Measurements from ENCODE around the gene NFATC2. TPM values are rescaled to one million over a fixed set of nuclear protein-coding genes. Genes with fewer than 3 reads are reported as not detected.

Gene NFATC2
- total RNA-seq, 1 experiment from 2014 or later = 0.61 TPM

GRCh38 chr20:51446656-51447055 is 95.9 kb downstream of the NFATC2 start:
- Histone ChIP-seq H3K9me3 (ENCODE audit: control insufficient read depth, low read depth, low read length) (no peaks in the 10 kb centered on the region), H4K20me1 (ENCODE audit: control insufficient read depth, insufficient read depth, insufficient read length) (no peaks in the 10 kb centered on the region), H3K9ac (ENCODE audit: extremely low read depth, insufficient read length, low read length) (no peak overlapping the region), H3K27me3 (ENCODE audit: insufficient read depth, low read length) (no peaks in the 10 kb centered on the region), H3K4ac (ENCODE audit: low read depth, low read length) (no peak overlapping the region), H3K79me1 (ENCODE audit: insufficient read depth, low read depth, low read length, poor library complexity, severe bottlenecking) (no peaks in the 10 kb centered on the region), H3K23me2 (ENCODE audit: insufficient read length, low read depth, low read length, poor library complexity, severe bottlenecking) (no peaks in the 10 kb centered on the region), H4K8ac (replicated peaks; ENCODE audit: insufficient read length, low read depth, low read length) (no peak overlapping the region), H2AFZ (ENCODE audit: low read length) (no peak overlapping the region), H2BK12ac (ENCODE audit: insufficient read length, low read depth, low read length) (no peak overlapping the region), H2BK15ac (ENCODE audit: low read depth, low read length) (no peak overlapping the region), H3K79me2 (ENCODE audit: insufficient read depth, low read length) (no peaks in the 10 kb centered on the region), H3T11ph (ENCODE audit: low read length) (no peak overlapping the region), H4K91ac (ENCODE audit: insufficient read length, low read depth, low read length) (no peak overlapping the region), H3K4me1 (ENCODE audit: insufficient read depth, low read length) (no peaks in the 10 kb centered on the region), H3K18ac (ENCODE audit: insufficient read length, low read depth, low read length) (no peak overlapping the region), H2BK20ac (ENCODE audit: low read depth, low read length, poor library complexity, severe bottlenecking) (no peak overlapping the region), H2BK120ac (ENCODE audit: low read depth, low read length, poor library complexity, severe bottlenecking) (no peak overlapping the region), H2AK5ac (ENCODE audit: insufficient read length, low read length) (no peak overlapping the region), H3K4me2 (ENCODE audit: insufficient read depth, insufficient read length, low read length) (no peak overlapping the region), H3K14ac (ENCODE audit: insufficient read depth, low read length) (no peak overlapping the region), H2BK5ac (ENCODE audit: insufficient read length, low read length) (no peak overlapping the region), H3K27ac (ENCODE audit: insufficient read length, low read depth, low read length) (no peak overlapping the region), H3K23ac (ENCODE audit: insufficient read length, low read depth, low read length) (no peak overlapping the region), H3K56ac (ENCODE audit: insufficient read length, low read depth, low read length) (no peak overlapping the region), H4K5ac (ENCODE audit: insufficient read length, low read depth, low read length) (no peak overlapping the region)
- Mint-ChIP-seq H3K9me3 (no peaks in the 10 kb centered on the region), H3K27me3 (ENCODE audit: low read depth) (peaks cover 4% of the 10 kb centered on the region), H3K36me3 (ENCODE audit: insufficient read depth in 1 of 3, low read depth in 3 of 3) (no peaks in the 10 kb centered on the region), H3K4me3 (no peak overlapping the region), H3K4me1 (peaks cover 18 to 25% of the 10 kb centered on the region in 2 experiments), H3K27ac (no peak overlapping the region)
- TF ChIP-seq CTCF (conservative IDR thresholded peaks at IDR 0.05) = no peak
- DNase-seq = no peak
- WGBS (ENCODE audit: extremely low coverage, insufficient read length, low lambda C conversion rate) = no CpG with 5 or more reads among the region's 10 CpGs
